NB4 (cell line): ENCODE measurements around the gene TRABD2B.

Source experiments
- CTCF ChIP-seq: IDR thresholded peaks from one replicate; pipeline ENCODE4 v1.5.1; 2012; ENCODE audit warnings: low read depth, low read length
- MAX ChIP-seq: IDR thresholded peaks from 2 replicates; pipeline ENCODE4 v1.6.1; 2011; ENCODE audit warnings: low read depth, low read length
- POLR2A ChIP-seq: IDR thresholded peaks from 2 replicates; pipeline ENCODE4 v1.6.1; 2011; ENCODE audit warnings: mild to moderate bottlenecking; ENCODE audit not compliant: insufficient read length; ENCODE audit errors: extremely low read depth

GRCh38 chr1:47784497-47784822 lies 212.7 kb downstream of the TRABD2B start:
- TF ChIP-seq CTCF (no peak), POLR2A (no peak), MAX (no peak)
